ENCODE results near the gene CERS1.

- TF ChIP-seq CTCF (IDR thresholded peaks at IDR 0.05; ENCODE audit: low read depth, low read length): no peak
- TF ChIP-seq EZH2phosphoT487 (IDR thresholded peaks at IDR 0.05; ENCODE audit: low read depth): no peak
These were observed 19.1 kb downstream of the CERS1 start for GRCh38 chr19:18876865-18877264.
